Skin epidermis (tissue), 12 donors: ENCODE results near the gene GLIS2.
"Not testable (repeated sequence)": the region's sequence is repeated elsewhere in the genome, so short reads cannot be mapped to it uniquely, and the experiment has no call there.

ENCODE experiments used
- H3K27ac ChIP-seq, 21 experiments: fragments of 200-600 bp; sonication (generic) in 11 of 21; one replicate each; pipeline ENCODE4 v1.5.0; 2020; ENCODE audit warnings: mild to moderate bottlenecking in 3 of 21, inconsistent platforms in 2 of 21, moderate library complexity in 2 of 21
- H3K4me3 ChIP-seq, 7 experiments: fragments of 200-600 bp; sonication (generic) in 2 of 7; one replicate each; pipeline ENCODE4 v1.5.0; 2020; ENCODE audit warnings: inconsistent platforms in 2 of 7, mild to moderate bottlenecking in 2 of 7, moderate library complexity in 1 of 7

The GLIS2 gene

DNA sequence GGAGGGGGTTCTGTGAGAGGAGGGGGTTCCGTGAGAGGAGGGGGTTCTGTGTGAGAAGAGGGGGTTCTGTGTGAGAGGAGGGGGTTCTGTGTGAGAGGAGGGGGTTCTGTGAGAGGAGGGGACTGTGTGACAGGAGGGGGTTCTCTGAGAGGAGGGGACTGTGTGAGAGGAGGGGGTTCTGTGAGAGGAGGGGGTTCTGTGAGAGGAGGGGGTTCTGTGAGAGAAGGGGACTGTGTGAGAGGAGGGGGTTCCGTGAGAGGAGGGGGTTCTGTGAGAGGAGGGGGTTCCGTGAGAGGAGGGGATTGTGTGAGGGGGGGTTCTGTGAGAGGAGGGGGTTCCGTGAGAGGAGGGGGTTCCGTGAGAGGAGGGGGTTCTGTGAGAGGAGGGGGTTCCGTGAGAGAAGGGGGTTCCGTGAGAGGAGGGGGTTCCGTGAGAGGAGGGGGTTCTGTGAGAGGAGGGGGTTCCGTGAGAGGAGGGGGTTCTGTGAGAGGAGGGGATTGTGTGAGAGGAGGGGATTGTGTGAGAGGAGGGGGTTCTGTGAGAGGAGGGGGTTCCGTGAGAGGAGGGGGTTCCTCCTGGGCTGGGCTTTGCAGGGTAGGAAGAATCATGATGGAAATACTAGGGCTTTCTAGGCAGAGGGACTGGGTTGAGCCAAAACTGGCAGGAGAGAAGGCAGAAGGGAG lies 28.6 kb downstream of the GLIS2 start:
- not testable (repeated sequence) for H3K4me3 ChIP-seq, H3K27ac ChIP-seq

DNA sequence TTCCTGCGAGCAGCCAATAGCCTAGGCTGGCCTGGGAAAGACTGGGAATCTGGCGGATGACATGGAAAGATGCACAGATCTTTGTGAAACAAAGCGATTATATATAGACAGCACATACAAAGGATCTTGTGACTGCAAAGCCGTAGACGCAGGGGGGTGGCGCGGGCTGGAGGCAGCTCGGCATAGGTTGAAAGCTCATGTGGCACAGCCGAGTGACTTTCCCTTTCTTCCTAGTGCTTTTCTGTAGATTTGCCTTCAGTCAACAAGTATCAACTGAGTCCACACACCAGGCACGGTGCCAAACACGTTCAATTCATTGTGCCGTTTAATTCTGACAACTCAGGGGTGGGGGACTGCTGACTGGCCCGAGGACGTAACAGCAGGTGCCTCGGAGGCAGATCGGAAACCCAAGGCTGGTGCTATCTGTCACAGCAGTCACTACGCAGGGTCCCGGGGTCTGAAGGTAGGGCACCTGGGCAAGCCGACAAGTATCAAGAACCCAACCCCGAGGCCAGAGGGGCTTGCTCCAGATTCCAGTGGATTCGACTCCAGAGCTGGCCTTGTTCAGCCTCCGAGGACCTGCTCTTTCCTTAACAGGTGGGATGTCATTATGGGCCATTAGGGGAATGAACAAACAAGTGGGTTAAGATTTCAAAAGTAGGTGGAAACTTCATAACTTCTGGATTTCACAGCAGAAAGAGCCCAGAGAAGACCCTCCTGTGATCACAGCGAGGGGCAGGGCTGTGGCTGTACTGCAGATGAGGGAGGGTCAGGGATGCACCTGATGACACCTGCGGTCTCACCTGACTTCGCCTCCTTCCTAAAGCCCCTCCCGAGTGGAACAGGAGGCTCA lies 29.3 kb downstream of the GLIS2 start:
- H3K4me3 ChIP-seq, result no peak overlapping the region

DNA sequence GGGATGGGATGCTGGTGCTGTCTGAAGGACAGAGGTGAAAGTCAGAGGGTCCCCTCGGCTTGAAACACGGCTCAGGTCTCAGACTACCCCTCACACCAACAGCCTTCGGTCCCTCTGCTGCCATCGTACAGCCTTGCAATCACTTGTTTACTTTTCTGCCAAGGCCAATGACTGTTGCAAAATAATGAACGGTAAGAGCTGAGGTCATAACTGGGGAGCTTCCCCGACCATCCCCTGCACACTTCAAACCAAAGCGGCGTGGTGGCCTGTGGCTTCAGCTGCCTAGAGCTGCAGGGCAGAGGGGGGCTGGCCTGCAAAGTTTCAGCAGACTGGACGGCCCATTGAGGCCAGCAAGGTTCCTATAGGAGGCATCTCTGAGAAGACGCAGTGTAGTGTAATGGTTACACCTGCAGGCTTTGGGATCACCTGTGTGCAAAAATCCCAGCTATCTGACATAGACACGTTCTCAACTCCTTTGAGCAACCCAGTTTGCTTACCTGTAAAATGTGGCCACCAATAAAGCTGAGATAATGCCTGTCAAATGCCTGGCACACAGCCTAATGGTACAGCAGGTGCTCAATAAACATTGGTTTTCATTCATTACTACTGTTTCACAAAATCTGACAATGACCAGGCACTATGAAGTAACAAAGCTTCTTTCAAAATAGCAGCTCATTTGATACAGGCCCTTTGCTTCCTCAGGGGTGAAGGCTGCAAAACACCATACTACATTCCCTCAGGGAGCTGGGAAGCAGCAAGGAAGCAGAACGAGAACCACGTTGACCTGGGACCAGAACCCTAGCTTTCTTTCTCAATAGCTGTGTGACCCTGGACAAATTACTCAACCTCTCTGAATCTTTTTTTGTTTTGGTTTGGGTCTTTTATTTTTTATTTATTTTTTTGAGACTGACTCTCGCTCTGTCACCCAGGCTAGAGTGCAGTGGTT lies 30.2 kb downstream of the GLIS2 start:
- peak overlapping the region in 1 of 21 experiments; percentile 8 for H3K27ac ChIP-seq

More for the DNA sequence above, 29.3 kb downstream of the GLIS2 start:
- H3K27ac ChIP-seq, result no peak overlapping the region

DNA sequence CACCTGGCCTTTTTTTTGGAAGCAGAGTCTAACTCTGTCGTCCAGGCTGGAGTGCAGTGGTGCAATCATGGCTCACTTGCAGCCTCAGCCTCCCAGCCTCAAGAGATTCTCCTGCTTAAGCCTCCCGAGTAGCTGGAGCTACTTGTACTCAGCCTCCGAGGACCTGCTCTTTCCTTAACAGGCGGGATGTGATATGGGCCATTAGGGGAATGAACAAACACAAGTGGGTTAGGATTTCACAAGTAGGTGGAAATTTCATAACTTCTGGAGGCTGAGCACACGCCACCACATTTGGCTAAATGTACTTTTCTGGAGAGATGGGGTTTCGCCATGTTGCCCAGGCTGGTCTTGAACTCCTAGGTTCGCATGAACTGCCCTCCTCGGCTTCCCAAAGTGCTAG lies 31.1 kb downstream of the GLIS2 start:
- H3K4me3 ChIP-seq, result no peak overlapping the region
- H3K27ac ChIP-seq, result no peak overlapping the region

More for the DNA sequence above, 30.2 kb downstream of the GLIS2 start:
- no peak overlapping the region for H3K4me3 ChIP-seq

DNA sequence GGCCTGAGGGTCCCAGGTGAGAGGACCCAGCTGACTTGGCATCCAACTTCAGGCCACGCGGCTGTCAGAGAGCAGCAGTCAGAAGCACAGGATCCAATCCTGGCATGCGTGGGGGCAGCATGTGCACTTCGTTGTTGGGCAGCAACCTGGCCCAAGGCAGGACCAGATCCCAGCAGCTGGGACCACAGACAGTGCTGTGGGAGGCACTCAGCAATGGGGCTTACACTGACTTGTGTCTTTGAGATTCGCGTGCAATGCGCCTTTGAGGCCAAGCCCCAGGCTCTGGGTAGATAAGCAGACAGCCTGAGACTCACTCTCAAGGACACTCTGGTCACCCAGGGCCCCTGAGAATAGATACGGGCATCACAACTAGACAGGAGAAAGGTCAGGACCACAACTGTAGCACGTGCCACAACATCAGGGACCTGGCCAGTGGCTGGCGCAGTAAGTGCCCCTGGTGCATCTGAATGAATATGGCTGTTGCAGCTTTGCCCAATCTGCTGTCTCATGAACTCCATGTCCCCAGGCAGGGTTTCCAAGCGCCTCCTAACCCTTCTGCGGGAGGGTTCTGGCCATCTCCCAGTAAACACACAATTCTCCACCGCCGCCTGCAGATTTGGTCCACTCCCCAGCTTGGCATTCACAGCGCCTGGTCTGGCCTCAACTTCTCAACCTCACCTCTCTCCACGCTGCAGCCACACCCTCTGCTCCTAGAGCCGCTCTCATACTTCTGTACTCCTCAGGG lies 32.1 kb downstream of the GLIS2 start:
- Histone ChIP-seq H3K27ac (peak overlapping the region in 1 of 21 experiments; percentile 22), H3K4me3 (no peak overlapping the region)

DNA sequence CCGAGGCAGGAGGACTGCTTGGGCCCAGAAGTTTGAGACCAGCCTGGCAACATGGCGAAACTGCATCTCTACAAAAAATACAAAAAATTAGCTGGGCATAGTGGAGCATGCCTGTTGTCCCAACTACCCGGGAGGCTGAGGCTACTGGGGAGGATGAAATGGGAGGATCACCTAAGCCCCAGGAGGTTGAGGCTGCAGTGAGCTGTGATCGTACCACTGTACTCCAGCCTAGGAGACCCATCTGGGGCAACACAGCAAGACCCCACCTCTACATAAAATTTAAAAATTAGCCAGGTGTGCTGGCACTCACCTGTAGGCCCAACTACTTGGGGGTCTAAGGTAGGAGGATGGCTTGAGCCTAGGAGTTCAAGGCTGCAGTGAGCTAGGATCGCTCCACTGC lies 33.5 kb downstream of the GLIS2 start:
- no peak overlapping the region for H3K4me3 ChIP-seq
- H3K27ac ChIP-seq, result no peak overlapping the region

DNA sequence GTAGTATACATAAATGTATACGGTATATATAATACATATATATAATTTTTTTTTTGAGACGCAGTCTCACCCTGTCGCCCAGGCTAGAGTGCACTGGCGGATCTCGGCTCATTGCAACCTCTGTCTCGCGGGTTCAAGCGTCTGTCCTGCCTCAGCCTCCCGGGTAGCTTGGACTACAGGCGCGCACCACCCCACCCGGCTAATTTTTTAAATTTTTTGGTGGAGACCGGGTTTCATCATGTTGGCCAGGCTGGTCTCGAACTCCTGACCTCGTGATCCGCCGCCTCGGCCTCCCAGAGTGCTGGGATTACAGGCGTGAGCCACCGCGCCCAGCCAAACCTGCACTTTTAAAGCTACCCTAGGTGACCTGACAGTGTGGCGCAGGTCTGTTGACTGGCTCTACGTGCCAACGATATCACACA lies 34.5 kb downstream of the GLIS2 start:
- Histone ChIP-seq H3K27ac (peak overlapping the region; percentile 54 to 96 (median 84)), H3K4me3 (peak overlapping the region; percentile 56 to 98 (median 89))

DNA sequence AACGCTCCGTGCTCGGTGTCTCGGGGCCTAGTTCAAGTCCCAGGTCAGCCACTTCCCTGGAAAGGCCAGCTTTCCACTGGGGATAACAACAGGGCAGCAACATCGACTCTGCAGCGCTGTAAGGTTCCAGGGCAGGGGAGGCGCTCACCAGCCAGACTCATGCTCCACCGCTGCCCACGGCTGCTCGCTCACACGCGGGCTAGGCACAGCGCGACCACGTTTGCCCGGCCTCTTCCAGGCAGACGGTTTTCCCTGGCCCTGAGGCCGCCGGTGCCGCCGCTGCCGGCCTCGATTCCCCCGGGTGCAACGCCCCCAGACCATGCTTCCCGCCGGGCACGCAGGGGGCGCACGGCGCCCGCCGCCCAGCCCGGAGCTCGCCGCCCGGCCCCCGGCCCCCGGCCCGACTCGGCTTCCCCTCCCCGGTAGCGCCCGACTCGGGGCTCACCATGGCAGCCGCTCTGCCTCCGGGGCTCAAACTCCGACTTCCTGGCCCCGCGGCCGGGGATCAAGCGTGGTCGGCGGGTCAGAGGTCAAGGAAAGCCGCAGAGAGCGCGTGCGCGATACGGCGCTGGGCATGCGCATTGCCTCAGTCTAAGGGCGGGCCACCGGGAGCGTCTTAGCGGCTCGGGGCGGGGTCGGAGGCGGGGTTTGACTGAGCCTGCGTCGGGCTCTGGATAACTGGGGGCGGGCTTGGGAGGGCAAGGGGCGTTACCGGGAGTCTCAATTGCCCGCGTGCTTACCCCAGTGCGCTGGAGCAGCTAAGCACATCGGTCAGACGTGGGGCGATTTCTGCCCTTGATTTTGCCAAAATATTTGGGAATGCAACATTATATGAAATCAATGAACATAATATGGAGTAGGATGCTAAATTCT lies 35.2 kb downstream of the GLIS2 start, which contains the start of gene PAM16:
Gene PAM16 (minus strand): TSS at position 535 of the 873 bp plus-strand sequence. CDS start 87 bp downstream, at position 448.
- peak within 1 kb of the TSS; percentile 54 to 96 (median 84) for H3K27ac ChIP-seq
- H3K4me3 ChIP-seq, result peak within 1 kb of the TSS; percentile 56 to 98 (median 89)

DNA sequence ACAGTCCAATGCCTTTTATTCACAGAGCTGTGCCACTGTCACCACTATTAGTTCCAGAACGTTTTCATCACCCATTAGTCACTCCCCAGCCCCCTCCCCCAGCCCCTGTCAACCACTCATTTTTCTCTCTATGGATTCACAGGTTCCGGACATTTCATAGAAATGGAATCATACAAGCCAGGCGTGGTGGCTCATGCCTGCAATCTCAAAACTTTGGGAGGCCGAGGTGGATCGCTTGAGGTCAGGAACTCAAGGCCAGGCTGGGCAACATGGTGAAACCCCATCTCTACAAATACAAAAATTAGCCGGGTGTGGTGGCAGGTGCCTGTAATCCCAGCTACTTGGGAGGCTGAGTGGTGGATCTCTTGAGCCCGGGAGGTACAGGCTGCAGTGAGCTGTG lies 36.0 kb downstream of the GLIS2 start:
- Histone ChIP-seq H3K27ac (peak overlapping the region in 1 of 21 experiments; percentile 91), H3K4me3 (no peak overlapping the region)

DNA sequence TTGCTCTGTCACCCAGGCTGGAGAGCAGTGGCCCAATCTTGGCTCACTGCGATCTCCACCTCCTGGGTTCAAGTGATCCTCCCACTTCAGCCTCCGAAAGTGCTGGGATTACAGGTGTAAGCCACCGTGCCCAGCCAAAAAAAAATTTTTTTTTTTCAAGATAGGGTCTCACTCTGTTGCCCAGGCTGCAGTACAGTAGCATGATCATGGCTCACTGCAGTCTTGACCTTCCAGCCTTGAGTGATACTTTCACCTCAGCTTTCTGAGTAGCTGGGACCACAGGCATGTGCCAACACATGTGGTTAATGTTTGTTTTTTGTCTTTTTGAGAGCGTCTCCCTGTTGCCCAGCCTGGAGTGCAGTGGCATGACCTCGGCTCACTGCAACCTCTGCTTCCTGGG lies 37.0 kb downstream of the GLIS2 start:
- Histone ChIP-seq H3K27ac (no peak overlapping the region), H3K4me3 (no peak overlapping the region)

DNA sequence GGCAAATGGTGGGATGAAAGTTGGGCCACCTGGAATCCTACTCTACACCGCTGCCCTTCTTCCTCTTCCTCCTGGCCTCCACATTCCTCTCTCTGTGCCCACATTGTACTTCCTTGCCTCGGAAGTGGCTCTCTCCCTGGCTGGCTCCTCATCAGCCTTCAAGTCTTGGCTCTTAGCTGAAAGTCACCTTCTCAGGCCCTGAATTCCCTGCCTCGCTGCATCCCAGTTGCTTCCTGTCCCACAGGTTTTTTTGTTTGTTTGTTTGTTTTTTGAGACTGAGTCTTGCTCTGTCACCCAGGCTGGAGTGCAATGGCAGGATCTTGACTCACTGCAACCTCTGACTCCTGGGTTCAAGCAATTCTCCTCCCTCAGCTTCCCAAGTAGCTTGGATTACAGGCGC lies 37.8 kb downstream of the GLIS2 start:
- Histone ChIP-seq H3K4me3 (no peak overlapping the region), H3K27ac (no peak overlapping the region)

DNA sequence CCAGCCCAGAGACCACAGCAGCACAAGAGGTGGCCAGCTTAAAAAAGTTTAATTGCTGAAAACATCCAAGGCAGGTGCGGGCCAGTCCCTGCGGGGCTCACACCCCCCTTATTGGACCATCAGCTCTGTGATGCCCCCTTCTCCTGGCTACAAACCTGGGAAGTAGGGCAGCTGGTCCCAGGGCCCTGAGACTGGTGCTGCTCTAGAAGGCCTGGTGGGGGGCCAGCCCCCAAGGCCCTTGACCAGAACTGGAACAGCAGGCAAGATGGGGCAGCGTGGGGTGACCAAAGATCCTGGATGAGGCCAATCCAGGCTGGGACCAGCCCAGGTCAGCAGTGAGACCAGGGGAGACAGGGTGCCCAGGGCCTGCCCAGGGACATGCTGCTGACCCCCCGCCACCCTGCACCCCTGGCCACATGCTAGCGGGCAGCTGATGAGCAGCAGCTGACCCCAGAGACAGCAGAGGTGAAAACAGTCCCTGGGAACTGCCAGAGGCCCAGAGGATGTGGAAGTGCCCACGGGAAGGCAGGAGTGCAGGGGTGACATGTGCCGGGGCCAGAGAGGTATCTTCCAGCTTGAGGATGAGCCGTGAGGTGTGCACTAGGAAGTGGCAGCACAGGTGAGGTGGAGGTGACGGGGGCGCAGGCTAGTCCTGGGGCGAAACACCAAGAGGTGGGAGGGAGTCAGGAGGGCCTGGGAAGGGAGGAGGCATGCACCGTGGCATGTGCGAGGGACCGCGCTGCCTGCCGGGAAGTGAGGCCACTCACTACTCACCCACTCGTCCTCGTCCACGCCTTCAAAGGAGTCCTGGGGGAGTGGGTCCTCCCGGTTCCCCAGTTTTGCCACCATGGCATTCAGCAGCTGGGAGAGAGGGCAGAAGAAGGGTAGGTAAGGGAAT lies 38.9 kb downstream of the GLIS2 start:
- no peak overlapping the region for H3K4me3 ChIP-seq
- no peak overlapping the region for H3K27ac ChIP-seq

DNA sequence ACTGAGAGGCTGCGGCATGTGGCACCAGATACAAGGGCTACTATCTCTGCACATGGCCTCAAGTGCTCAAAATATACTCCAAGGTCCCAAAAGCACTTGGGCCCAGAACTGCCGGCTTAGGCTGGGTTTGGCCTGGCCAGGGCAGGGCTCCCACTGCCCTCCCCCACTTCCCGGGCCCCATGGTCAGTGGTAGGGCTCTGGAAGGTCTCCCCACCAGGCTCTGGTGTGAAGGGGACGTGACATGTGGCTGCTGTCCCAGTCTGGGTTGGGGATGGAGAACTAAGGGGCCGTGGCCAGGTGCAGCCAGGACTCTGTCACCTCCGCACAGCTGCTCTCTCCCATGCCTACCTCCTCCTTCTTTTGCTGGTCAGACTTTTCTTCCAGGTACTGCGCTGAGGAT lies 41.0 kb downstream of the GLIS2 start:
- Histone ChIP-seq H3K4me3 (no peak overlapping the region), H3K27ac (no peak overlapping the region)

DNA sequence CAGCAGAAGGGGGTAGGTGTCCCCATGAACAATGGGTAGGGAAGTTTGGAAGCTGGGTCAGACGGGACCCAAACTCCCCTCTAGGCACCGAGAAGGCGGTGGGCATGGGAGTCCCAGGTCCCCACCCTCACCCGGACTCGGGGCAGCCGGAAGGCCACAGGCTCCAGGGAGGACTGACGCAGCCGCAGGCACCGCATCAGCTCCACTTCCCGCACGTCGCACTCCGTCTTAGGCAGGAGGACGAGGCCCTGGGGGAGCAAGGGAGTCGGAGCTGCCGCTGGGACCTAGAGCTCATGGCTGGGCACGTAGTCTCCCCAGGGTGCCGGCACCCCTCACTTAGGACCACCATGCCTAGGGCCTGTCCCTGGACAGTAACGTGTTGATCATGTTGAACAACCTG lies 42.4 kb downstream of the GLIS2 start:
- H3K27ac ChIP-seq, result no peak overlapping the region
- no peak overlapping the region for H3K4me3 ChIP-seq

DNA sequence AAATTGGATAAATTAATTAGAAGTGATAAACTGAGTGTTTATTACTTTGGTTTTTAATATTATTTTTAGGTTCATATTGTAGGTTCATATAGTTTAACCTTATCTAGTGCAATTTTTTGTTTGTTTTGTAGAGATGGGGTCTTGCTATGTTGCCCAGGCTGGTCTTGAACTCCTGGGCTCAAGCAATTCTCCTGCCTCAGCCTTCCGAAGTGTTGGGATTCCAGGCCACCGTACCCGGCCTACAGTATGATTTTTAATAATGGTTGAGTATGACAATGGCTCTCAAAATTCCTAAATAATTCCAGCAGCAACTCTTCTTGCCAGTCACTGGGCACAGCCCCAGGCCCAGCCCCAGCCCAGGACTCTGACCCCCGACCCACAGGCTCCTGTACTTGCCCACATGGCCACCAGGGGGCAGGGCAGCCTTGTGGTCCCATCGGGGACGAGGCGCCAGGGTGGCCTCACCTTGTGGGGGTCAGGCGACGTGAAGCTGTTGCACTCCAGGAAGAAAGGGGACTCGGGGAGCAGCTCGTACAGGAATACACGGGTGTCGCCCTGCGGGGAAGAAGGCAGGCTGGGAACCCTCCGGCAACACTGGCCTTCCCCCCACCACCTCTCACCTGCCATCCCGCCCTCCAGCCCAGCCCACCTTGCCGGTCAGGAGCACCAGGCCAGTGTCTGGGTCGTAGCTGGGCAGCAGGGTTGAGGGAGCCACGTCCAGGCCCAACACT lies 43.1 kb downstream of the GLIS2 start:
- Histone ChIP-seq H3K27ac (no peak overlapping the region), H3K4me3 (no peak overlapping the region)

DNA sequence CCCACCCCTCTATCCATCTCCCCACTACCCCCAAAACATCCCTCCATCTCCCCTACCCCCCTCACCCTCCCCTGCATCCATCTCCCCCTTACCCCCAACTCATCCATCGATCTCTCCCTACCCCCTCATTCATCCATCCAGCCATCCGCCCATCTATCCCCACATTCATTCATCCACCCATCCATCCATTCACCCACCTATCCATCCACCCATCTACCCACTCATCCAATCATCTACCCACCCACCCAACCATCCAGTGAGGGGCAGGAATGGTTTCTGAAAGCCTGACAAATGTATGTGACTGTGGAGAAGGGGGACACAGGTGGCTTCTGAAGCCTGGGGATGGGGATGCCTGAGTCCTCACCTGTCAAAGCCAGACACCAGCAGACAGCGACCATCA lies 44.0 kb downstream of the GLIS2 start:
- H3K4me3 ChIP-seq, result no peak overlapping the region
- H3K27ac ChIP-seq, result no peak overlapping the region
